Right atrium auricular region (tissue), 2 donors: ENCODE data around the gene SPHKAP. TPM values are rescaled to one million over a fixed set of nuclear protein-coding genes. Genes with fewer than 3 reads are reported as not detected.
"Not testable (repeated sequence)": the region's sequence is repeated elsewhere in the genome, so short reads cannot be mapped to it uniquely, and the experiment has no call there.

Experiments
- DNase-seq: peaks from one replicate; pipeline ENCODE4 v3.0.0-alpha.2; 2019; ENCODE audit warnings: low spot score
- H3K27ac ChIP-seq, 2 donors: fragments of 200-600 bp; sonication (generic); 1 replicate in 1 of 2; 2 replicates in 1 of 2; pipeline ENCODE4 v1.5.1; 2016 to 2019
- H3K27me3 ChIP-seq, 2 donors: fragments of 200-600 bp; sonication (generic); one replicate each; pipeline versions ENCODE4 v1.5.1 to v1.6.0; 2017 to 2019
- H3K36me3 ChIP-seq: fragments of 200-600 bp; sonication (generic); one replicate; pipeline ENCODE4 v1.5.1; 2016
- H3K4me1 ChIP-seq, 2 donors: fragments of 200-600 bp; sonication (generic); one replicate each; pipeline versions ENCODE4 v1.5.1 to v1.6.0; 2017 to 2019
- H3K4me3 ChIP-seq, 2 donors: fragments of 200-600 bp; sonication (generic); 1 replicate in 1 of 2; 2 replicates in 1 of 2; pipeline ENCODE4 v1.5.1; 2017 to 2019; ENCODE audit warnings: mild to moderate bottlenecking in 1 of 2, moderate library complexity in 1 of 2
- H3K9me3 ChIP-seq, 2 donors: fragments of 200-600 bp; sonication (generic); one replicate each; pipeline ENCODE4 v1.5.1; 2019
- CTCF ChIP-seq, 2 donors: fragments of 200-600 bp; sonication (generic); IDR thresholded peaks; one replicate each; pipeline ENCODE4 v1.5.1; 2019; ENCODE audit warnings: antibody characterized with exemption in 2 of 2
- total RNA-seq, 2 donors: library from RNA; depleted of rRNA; stranded (reverse); fragments of >200 nt; gene quantifications; one replicate each; pipeline ENCODE4 v1.1.0, GENCODE V29; 2016

Gene SPHKAP
- total RNA-seq, 2 donors from 2014 or later, result 23.5 to 75.5 TPM

GRCh38 chr2:228079194-228079593, 102.3 kb downstream of the SPHKAP start:
- no peak overlapping the region for H3K4me3 ChIP-seq
- H3K27ac ChIP-seq, result no peak overlapping the region
- no peaks in the 10 kb centered on the region for H3K9me3 ChIP-seq
- DNase-seq, result no peak
- no peaks in the 10 kb centered on the region for H3K36me3 ChIP-seq
- no peaks in the 10 kb centered on the region for H3K27me3 ChIP-seq
- peaks cover 0 to 4% of the 10 kb centered on the region in 2 donors for H3K4me1 ChIP-seq
- no peak for TF ChIP-seq CTCF (IDR thresholded peaks at IDR 0.05)

- not testable (repeated sequence) for H3K27me3 ChIP-seq, H3K27ac ChIP-seq, H3K4me3 ChIP-seq, H3K9me3 ChIP-seq, DNase-seq, H3K4me1 ChIP-seq, H3K36me3 ChIP-seq
These were observed 104.8 kb downstream of the SPHKAP start for GRCh38 chr2:228076695-228077094.

GRCh38 chr2:228072669-228073068, 108.8 kb downstream of the SPHKAP start:
- no peaks in the 10 kb centered on the region for H3K4me1 ChIP-seq
- DNase-seq, result no peak
- no peaks in the 10 kb centered on the region for H3K36me3 ChIP-seq
- no peak for TF ChIP-seq CTCF (IDR thresholded peaks at IDR 0.05)
- no peak overlapping the region for H3K27ac ChIP-seq
- no peaks in the 10 kb centered on the region for H3K27me3 ChIP-seq
- H3K4me3 ChIP-seq, result no peak overlapping the region
- no peaks in the 10 kb centered on the region for H3K9me3 ChIP-seq

- no peaks in the 10 kb centered on the region for H3K4me1 ChIP-seq
- H3K36me3 ChIP-seq, result no peaks in the 10 kb centered on the region
- no peak for DNase-seq
- H3K9me3 ChIP-seq, result no peaks in the 10 kb centered on the region
- TF ChIP-seq CTCF (IDR thresholded peaks at IDR 0.05), result no peak
- H3K27me3 ChIP-seq, result no peaks in the 10 kb centered on the region
- no peak overlapping the region for H3K27ac ChIP-seq
- no peak overlapping the region for H3K4me3 ChIP-seq
These were observed 114.2 kb downstream of the SPHKAP start for GRCh38 chr2:228067309-228067708.

GRCh38 chr2:228066126-228066798, 115.2 kb downstream of the SPHKAP start:
- DNase-seq, result no peak
- H3K4me1 ChIP-seq, result no peaks in the 10 kb centered on the region
- no peaks in the 10 kb centered on the region for H3K27me3 ChIP-seq
- no peak overlapping the region for H3K27ac ChIP-seq
- H3K4me3 ChIP-seq, result no peak overlapping the region
- H3K9me3 ChIP-seq, result no peaks in the 10 kb centered on the region
- TF ChIP-seq CTCF (IDR thresholded peaks at IDR 0.05), result no peak
- H3K36me3 ChIP-seq, result no peaks in the 10 kb centered on the region

- Histone ChIP-seq H3K27me3 (no peaks in the 10 kb centered on the region), H3K27ac (no peak overlapping the region), H3K36me3 (no peaks in the 10 kb centered on the region), H3K4me3 (no peak overlapping the region), H3K4me1 (no peaks in the 10 kb centered on the region), H3K9me3 (no peaks in the 10 kb centered on the region)
- no peak for DNase-seq
- no peak for TF ChIP-seq CTCF (IDR thresholded peaks at IDR 0.05)
These were observed 115.8 kb downstream of the SPHKAP start for GRCh38 chr2:228065686-228066085.
